Mesothelial cell of epicardium (in vitro differentiated cells): Measurements from ENCODE around the gene C8G. TPM values are rescaled to one million over a fixed set of nuclear protein-coding genes. Genes with fewer than 3 reads are reported as not detected.

ENCODE experiments used
- DNase-seq, 2 experiments: peaks; one replicate each; pipeline ENCODE4 v3.0.0; 2021; ENCODE audit warnings: low spot score in 2 of 2; ENCODE audit not compliant: unreplicated experiment in 2 of 2
- H3K27ac Mint-ChIP-seq: 2 replicates; pipeline ENCODE4 v1.8.0; 2021; ENCODE audit warnings: mixed read lengths
- H3K27me3 Mint-ChIP-seq: 2 replicates; pipeline ENCODE4 v1.8.0; 2021; ENCODE audit warnings: low read depth, mixed read lengths
- H3K36me3 Mint-ChIP-seq: 2 replicates; pipeline ENCODE4 v1.8.0; 2021; ENCODE audit warnings: mixed read lengths
- H3K4me1 Mint-ChIP-seq: 2 replicates; pipeline ENCODE4 v1.8.0; 2021; ENCODE audit warnings: mixed read lengths
- H3K4me3 Mint-ChIP-seq: 2 replicates; pipeline ENCODE4 v1.8.0; 2021; ENCODE audit warnings: mild to moderate bottlenecking, moderate library complexity, mixed read lengths
- H3K9me3 Mint-ChIP-seq: 2 replicates; pipeline ENCODE4 v1.8.0; 2021; ENCODE audit warnings: mixed read lengths
- total RNA-seq: library from RNA; stranded (reverse); gene quantifications from 3 replicates; pipeline ENCODE4 v1.2.1, GENCODE V29; 2021
- TF ChIP-seq, protein P1 (sequence below): fragments of 200-600 bp; sonication (generic); IDR thresholded peaks from one replicate; pipeline ENCODE4 v1.5.0; 2021; ENCODE audit warnings: antibody characterized with exemption; ENCODE audit not compliant: unreplicated experiment

C8G gene
- total RNA-seq, 1 donor from 2014 or later, result 1.5 TPM

DNA sequence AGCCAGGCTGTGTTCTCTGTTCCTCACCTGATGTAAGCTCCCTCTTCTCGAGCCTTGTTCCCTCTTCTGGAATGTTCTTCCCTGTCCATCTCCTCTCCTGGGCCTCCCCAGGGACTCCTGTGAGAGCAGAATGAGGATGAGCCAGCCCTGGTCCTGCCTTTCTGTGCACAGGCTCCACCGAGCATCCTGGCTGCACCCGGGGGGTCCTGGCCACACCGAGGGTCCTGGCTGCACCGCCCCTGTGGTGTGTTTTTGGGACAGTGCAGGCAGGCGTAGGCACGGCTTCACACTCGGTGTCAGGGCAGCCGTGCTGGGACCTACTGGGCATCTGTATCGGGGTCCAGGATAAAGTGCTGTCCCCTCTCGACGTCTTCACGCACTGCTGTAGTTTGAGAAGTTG is 18.3 kb upstream of the C8G start:
- no peaks in the 10 kb centered on the region for H3K4me1 Mint-ChIP-seq

DNA sequence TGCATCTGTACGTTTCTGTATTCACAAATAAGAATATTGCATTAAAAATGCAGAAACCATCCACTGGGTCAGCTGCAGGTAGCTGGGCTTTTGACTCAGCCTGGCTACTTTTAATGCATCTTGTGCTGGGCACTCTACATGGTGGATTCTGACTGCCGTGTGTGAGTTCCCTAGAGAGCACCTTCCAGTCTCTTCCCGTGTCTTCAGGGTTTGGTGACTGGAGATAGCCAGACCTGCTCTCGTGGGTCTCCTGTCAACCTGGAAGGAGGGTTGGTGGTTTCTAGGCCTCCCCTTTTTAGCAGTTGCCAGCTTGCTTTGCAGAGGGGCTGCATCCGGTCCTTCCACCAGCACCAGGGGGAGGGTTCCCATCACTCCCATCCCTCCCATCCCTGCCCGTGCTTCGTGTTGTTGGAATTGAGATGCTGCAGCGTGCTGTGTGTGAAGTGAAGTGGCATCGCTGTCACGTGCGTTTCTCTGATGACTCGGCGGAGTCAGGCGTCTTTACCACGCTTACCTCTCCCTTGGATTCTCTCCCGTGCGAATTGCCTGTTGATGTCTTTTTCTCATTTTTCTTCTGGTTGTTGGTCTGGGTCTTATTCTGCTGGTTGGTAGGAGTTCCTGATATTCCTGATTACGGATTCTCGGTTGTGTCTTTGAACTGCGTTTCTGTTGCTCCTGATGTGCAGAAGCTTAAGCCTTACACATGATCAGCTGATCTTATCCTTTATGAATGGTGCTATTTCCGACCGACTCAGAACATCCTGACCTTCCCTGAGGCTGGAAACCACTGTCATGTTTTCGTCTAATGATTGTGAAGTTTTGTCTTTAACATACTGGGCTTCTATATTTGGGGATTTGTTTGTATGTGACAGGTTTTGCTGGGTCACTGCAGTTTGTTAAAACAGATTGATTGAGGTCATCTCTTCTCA is 17.4 kb upstream of the C8G start:
- Mint-ChIP-seq H3K9me3 (peaks cover 6% of the 10 kb centered on the region), H3K4me1 (no peaks in the 10 kb centered on the region), H3K4me3 (no peak overlapping the region), H3K27ac (no peak overlapping the region), H3K36me3 (peaks cover 16% of the 10 kb centered on the region), H3K27me3 (no peaks in the 10 kb centered on the region)
- no peak for DNase-seq
- TF ChIP-seq, protein P1, sequence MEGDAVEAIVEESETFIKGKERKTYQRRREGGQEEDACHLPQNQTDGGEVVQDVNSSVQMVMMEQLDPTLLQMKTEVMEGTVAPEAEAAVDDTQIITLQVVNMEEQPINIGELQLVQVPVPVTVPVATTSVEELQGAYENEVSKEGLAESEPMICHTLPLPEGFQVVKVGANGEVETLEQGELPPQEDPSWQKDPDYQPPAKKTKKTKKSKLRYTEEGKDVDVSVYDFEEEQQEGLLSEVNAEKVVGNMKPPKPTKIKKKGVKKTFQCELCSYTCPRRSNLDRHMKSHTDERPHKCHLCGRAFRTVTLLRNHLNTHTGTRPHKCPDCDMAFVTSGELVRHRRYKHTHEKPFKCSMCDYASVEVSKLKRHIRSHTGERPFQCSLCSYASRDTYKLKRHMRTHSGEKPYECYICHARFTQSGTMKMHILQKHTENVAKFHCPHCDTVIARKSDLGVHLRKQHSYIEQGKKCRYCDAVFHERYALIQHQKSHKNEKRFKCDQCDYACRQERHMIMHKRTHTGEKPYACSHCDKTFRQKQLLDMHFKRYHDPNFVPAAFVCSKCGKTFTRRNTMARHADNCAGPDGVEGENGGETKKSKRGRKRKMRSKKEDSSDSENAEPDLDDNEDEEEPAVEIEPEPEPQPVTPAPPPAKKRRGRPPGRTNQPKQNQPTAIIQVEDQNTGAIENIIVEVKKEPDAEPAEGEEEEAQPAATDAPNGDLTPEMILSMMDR, result no peak

More for the DNA sequence above, 18.3 kb upstream of the C8G start:
- TF ChIP-seq, protein P1, result no peak
- Mint-ChIP-seq H3K4me3 (no peak overlapping the region), H3K36me3 (peaks cover 13% of the 10 kb centered on the region), H3K27me3 (no peaks in the 10 kb centered on the region), H3K9me3 (peaks cover 1% of the 10 kb centered on the region), H3K27ac (no peak overlapping the region)
- DNase-seq, result no peak

DNA sequence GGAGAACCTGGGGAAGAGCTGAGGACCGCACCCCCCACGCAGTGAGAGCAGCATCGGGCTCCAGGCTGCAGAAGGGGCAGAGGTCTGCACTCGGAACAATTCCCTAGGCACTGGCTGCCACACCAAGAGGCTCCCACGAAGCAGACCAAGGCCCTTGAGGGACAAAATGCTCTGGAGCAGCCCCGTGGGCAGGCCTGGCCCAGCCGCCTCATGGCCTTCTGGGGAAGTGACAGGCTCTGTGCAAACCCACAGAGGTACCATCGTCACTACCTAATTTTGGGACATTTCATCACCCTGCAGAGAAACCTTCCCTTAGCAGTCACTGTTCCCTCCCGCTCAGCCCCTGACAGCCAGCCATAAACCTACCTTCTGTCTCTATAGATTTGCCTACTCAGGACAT is 16.5 kb upstream of the C8G start:
- DNase-seq, result no peak
- Mint-ChIP-seq H3K4me3 (no peak overlapping the region), H3K36me3 (peaks cover 22% of the 10 kb centered on the region), H3K4me1 (no peaks in the 10 kb centered on the region), H3K27ac (no peak overlapping the region), H3K9me3 (peaks cover 13% of the 10 kb centered on the region), H3K27me3 (no peaks in the 10 kb centered on the region)
- TF ChIP-seq, protein P1, result no peak

DNA sequence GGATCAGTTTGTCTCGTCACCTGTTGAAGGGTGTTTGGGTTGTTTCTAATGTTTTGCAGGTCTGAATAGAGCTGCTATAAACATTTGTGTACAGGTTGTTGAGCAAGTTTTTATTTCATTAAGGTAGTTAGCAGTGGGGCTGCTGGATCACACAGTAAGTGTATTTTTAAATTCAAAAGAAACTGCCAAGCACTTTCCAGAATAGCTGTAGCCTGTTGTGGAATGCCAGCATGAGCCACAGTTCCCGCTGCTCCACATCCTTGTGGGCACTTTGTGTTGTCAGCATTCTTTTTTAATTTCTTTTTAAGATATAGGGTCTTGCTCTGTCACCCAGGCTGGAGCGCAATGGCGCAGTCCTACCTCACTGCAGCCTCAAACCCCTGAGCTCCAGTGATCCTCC is 15.0 kb upstream of the C8G start:
- no peak for DNase-seq
- H3K4me1 Mint-ChIP-seq, result no peaks in the 10 kb centered on the region
- TF ChIP-seq, protein P1, result no peak
- H3K27ac Mint-ChIP-seq, result no peak overlapping the region
- H3K36me3 Mint-ChIP-seq, result peaks cover 26% of the 10 kb centered on the region
- H3K4me3 Mint-ChIP-seq, result no peak overlapping the region
- peaks cover 13% of the 10 kb centered on the region for H3K9me3 Mint-ChIP-seq
- no peaks in the 10 kb centered on the region for H3K27me3 Mint-ChIP-seq

DNA sequence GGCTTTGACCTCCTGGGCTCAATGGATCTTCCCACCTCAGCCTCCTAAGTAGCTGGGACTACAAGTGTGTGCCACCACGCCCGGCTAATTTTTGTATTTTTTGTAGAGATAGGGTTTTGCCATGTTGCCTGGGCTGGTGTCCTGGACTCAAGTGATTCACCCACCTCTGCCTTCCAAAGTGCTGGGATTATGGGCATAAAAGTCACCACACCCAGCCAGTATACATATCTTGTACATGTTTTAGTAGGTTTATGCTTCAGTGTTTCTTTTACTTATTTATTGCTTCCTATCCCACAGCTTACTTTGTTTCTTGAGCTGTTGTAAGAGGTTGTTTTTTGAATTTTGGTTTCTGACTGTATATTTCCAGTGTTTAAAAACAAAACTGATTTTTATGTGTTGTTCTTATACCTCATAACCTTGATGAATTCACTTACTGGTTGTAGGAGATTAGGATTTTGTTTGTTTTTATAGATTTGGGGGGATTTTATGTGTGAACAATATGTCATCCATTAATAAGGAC is 13.4 kb upstream of the C8G start:
- H3K36me3 Mint-ChIP-seq, result peaks cover 30% of the 10 kb centered on the region
- H3K27ac Mint-ChIP-seq, result no peak overlapping the region
- H3K27me3 Mint-ChIP-seq, result no peaks in the 10 kb centered on the region
- no peaks in the 10 kb centered on the region for H3K4me1 Mint-ChIP-seq
- H3K9me3 Mint-ChIP-seq, result peaks cover 13% of the 10 kb centered on the region
- no peak overlapping the region for H3K4me3 Mint-ChIP-seq
- DNase-seq, result no peak
- TF ChIP-seq, protein P1, result no peak
